ENCODE measurements around the gene PRCD. TPM values are rescaled to one million over a fixed set of nuclear protein-coding genes. Genes with fewer than 3 reads are reported as not detected.
"Not testable (repeated sequence)": the region's sequence is repeated elsewhere in the genome, so short reads cannot be mapped to it uniquely, and the experiment has no call there.

The PRCD gene
- total RNA-seq, 1 donor from 2014 or later = 0.52 TPM

- no peaks in the 10 kb centered on the region for H3K9me3 ChIP-seq (ENCODE audit: control insufficient read depth in 3 of 3, low read length in 3 of 3)
- H3K4me3 ChIP-seq (ENCODE audit: low read length in 3 of 3) = no peak overlapping the region
- peak overlapping the region; percentile 66 for H3K27ac ChIP-seq (ENCODE audit: low read depth, low read length)
- H3K4me1 ChIP-seq (ENCODE audit: control insufficient read depth in 3 of 3, insufficient read depth in 3 of 3, low read length in 3 of 3) = peaks cover 28 to 45% (median 36%) of the 10 kb centered on the region in 3 donors
- H3K27me3 ChIP-seq (ENCODE audit: control insufficient read depth in 3 of 3, insufficient read depth in 3 of 3, low read length in 3 of 3) = no peaks in the 10 kb centered on the region
- H3K9ac ChIP-seq (ENCODE audit: low read depth in 1 of 3, low read length in 3 of 3) = peak overlapping the region; percentile 1 to 32 (median 2)
- H3K36me3 ChIP-seq (ENCODE audit: control insufficient read depth in 3 of 3, insufficient read depth in 3 of 3, low read length in 3 of 3) = no peaks in the 10 kb centered on the region
Observed at GRCh38 chr17:76554131-76554530, 14.3 kb downstream of the PRCD start.

GRCh38 chr17:76556765-76557367 is 17.0 kb downstream of the PRCD start:
- Histone ChIP-seq H3K27me3 (ENCODE audit: control insufficient read depth in 3 of 3, insufficient read depth in 3 of 3, low read length in 3 of 3) (no peaks in the 10 kb centered on the region), H3K27ac (ENCODE audit: low read depth, low read length) (peak overlapping the region; percentile 88), H3K9me3 (ENCODE audit: control insufficient read depth in 3 of 3, low read length in 3 of 3) (no peaks in the 10 kb centered on the region), H3K9ac (ENCODE audit: low read depth in 1 of 3, low read length in 3 of 3) (peak overlapping the region; percentile 85 to 98 (median 92)), H3K4me1 (ENCODE audit: control insufficient read depth in 3 of 3, insufficient read depth in 3 of 3, low read length in 3 of 3) (peaks cover 43 to 63% (median 49%) of the 10 kb centered on the region in 3 donors), H3K36me3 (ENCODE audit: control insufficient read depth in 3 of 3, insufficient read depth in 3 of 3, low read length in 3 of 3) (peaks cover 0 to 8% (median 3%) of the 10 kb centered on the region in 3 donors), H3K4me3 (ENCODE audit: low read length in 3 of 3) (peak overlapping the region; percentile 86 to 99 (median 87))

GRCh38 chr17:76557368-76558197 is 17.7 kb downstream of the PRCD start:
- peak overlapping the region; percentile 85 to 98 (median 92) for H3K9ac ChIP-seq (ENCODE audit: low read depth in 1 of 3, low read length in 3 of 3)
- peak overlapping the region; percentile 86 to 99 (median 87) for H3K4me3 ChIP-seq (ENCODE audit: low read length in 3 of 3)
- H3K27ac ChIP-seq (ENCODE audit: low read depth, low read length) = peak overlapping the region; percentile 88
- H3K9me3 ChIP-seq (ENCODE audit: control insufficient read depth in 3 of 3, low read length in 3 of 3) = no peaks in the 10 kb centered on the region
- H3K27me3 ChIP-seq (ENCODE audit: control insufficient read depth in 3 of 3, insufficient read depth in 3 of 3, low read length in 3 of 3) = no peaks in the 10 kb centered on the region
- peaks cover 0 to 10% (median 6%) of the 10 kb centered on the region in 3 donors for H3K36me3 ChIP-seq (ENCODE audit: control insufficient read depth in 3 of 3, insufficient read depth in 3 of 3, low read length in 3 of 3)
- H3K4me1 ChIP-seq (ENCODE audit: control insufficient read depth in 3 of 3, insufficient read depth in 3 of 3, low read length in 3 of 3) = peaks cover 45 to 70% (median 53%) of the 10 kb centered on the region in 3 donors

GRCh38 chr17:76558198-76559095 is 18.6 kb downstream of the PRCD start:
- Histone ChIP-seq H3K9me3 (ENCODE audit: control insufficient read depth in 3 of 3, low read length in 3 of 3) (no peaks in the 10 kb centered on the region), H3K27ac (ENCODE audit: low read depth, low read length) (peak overlapping the region; percentile 88), H3K4me1 (ENCODE audit: control insufficient read depth in 3 of 3, insufficient read depth in 3 of 3, low read length in 3 of 3) (peaks cover 49 to 75% (median 55%) of the 10 kb centered on the region in 3 donors)

DNA sequence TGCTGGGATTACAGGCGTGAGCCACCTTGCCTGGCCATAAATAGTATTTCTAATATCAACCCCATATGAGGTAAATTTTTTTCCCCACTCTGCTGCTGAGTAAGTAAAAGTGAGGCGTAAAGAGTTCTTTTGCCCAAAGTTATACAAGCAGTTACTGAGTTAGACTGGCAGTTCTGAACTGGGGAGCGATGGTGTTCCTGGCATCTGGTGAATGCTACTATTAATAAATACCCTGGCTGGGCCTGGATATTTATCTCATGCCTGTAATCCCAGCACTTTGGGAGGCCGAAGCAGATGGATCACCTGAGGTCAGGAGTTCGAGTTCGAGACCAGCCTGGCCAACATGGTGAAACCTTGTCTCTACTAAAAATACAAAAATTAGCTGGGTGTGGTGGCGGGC is 19.6 kb downstream of the PRCD start:
- H3K27me3 ChIP-seq (ENCODE audit: control insufficient read depth in 3 of 3, insufficient read depth in 3 of 3, low read length in 3 of 3); H3K4me3 ChIP-seq (ENCODE audit: low read length in 3 of 3); H3K9me3 ChIP-seq (ENCODE audit: control insufficient read depth in 3 of 3, low read length in 3 of 3): not testable (repeated sequence)
- peaks cover 45 to 64% (median 47%) of the 10 kb centered on the region in 3 donors for H3K4me1 ChIP-seq (ENCODE audit: control insufficient read depth in 3 of 3, insufficient read depth in 3 of 3, low read length in 3 of 3)
- peak overlapping the region; percentile 88 for H3K27ac ChIP-seq (ENCODE audit: low read depth, low read length)
- peak overlapping the region; percentile 3 to 85 (median 17) for H3K9ac ChIP-seq (ENCODE audit: low read depth in 1 of 3, low read length in 3 of 3)
- peaks cover 0 to 15% (median 6%) of the 10 kb centered on the region in 3 donors for H3K36me3 ChIP-seq (ENCODE audit: control insufficient read depth in 3 of 3, insufficient read depth in 3 of 3, low read length in 3 of 3)

More at GRCh38 chr17:76558198-76559095, 18.6 kb downstream of the PRCD start:
- Histone ChIP-seq H3K27me3 (ENCODE audit: control insufficient read depth in 3 of 3, insufficient read depth in 3 of 3, low read length in 3 of 3) (no peaks in the 10 kb centered on the region), H3K4me3 (ENCODE audit: low read length in 3 of 3) (peak overlapping the region; percentile 86 to 99 (median 87)), H3K9ac (ENCODE audit: low read depth in 1 of 3, low read length in 3 of 3) (peak overlapping the region; percentile 85 to 98 (median 92)), H3K36me3 (ENCODE audit: control insufficient read depth in 3 of 3, insufficient read depth in 3 of 3, low read length in 3 of 3) (peaks cover 0 to 15% (median 6%) of the 10 kb centered on the region in 3 donors)

DNA sequence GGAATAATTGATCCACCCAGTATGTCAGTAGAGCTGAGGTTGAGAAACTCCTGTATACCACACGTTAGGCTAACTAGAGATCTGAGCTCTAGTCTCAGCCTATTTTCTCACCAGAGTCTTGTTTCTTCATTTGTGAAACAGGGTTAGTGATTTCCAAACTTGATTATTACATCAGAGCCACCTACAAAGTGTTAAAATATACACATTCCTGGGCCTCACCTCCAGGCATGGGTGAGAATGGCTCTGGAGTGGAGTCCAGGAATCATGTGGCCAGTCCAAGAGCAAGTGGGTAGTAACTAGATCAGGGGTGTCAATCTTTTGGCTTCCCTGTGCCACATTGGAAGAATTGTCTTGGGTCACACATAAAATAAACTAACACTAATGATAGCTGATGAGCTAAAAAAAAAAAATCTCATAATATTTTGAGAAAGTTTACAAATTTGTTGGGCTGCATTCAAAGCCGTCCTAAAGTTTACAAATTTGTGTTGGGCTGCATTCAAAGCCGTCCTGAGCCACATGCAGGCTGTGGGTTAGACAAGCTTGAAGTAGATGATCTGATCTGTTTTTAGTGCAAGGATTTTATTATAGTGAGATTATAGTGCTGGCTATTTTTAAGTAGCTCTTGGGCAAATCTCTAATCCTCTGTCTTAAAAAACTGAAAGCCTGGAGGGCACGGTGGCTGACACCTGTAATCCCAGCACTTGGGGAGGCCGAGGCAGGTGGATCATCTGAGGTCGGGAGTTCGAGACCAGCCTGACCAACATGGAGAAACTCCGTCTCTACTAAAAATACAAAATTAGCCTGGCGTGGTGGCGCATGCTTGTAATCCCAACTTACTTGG is 20.4 kb downstream of the PRCD start:
- Histone ChIP-seq H3K9me3 (ENCODE audit: control insufficient read depth in 3 of 3, low read length in 3 of 3) (no peaks in the 10 kb centered on the region), H3K27ac (ENCODE audit: low read depth, low read length) (peak overlapping the region; percentile 19), H3K4me3 (ENCODE audit: low read length in 3 of 3) (no peak overlapping the region), H3K4me1 (ENCODE audit: control insufficient read depth in 3 of 3, insufficient read depth in 3 of 3, low read length in 3 of 3) (peaks cover 44 to 62% (median 46%) of the 10 kb centered on the region in 3 donors), H3K9ac (ENCODE audit: low read depth in 1 of 3, low read length in 3 of 3) (peak overlapping the region in 1 of 3 donors; percentile 16), H3K36me3 (ENCODE audit: control insufficient read depth in 3 of 3, insufficient read depth in 3 of 3, low read length in 3 of 3) (peaks cover 4 to 16% (median 14%) of the 10 kb centered on the region in 3 donors), H3K27me3 (ENCODE audit: control insufficient read depth in 3 of 3, insufficient read depth in 3 of 3, low read length in 3 of 3) (no peaks in the 10 kb centered on the region)

- no peak overlapping the region for H3K9ac ChIP-seq (ENCODE audit: low read depth in 1 of 3, low read length in 3 of 3)
- no peaks in the 10 kb centered on the region for H3K27me3 ChIP-seq (ENCODE audit: control insufficient read depth in 3 of 3, insufficient read depth in 3 of 3, low read length in 3 of 3)
- H3K27ac ChIP-seq (ENCODE audit: low read depth, low read length) = no peak overlapping the region
- no peak overlapping the region for H3K4me3 ChIP-seq (ENCODE audit: low read length in 3 of 3)
- H3K36me3 ChIP-seq (ENCODE audit: control insufficient read depth in 3 of 3, insufficient read depth in 3 of 3, low read length in 3 of 3) = peaks cover 8 to 22% (median 19%) of the 10 kb centered on the region in 3 donors
- H3K4me1 ChIP-seq (ENCODE audit: control insufficient read depth in 3 of 3, insufficient read depth in 3 of 3, low read length in 3 of 3) = peaks cover 44 to 62% (median 46%) of the 10 kb centered on the region in 3 donors
- no peaks in the 10 kb centered on the region for H3K9me3 ChIP-seq (ENCODE audit: control insufficient read depth in 3 of 3, low read length in 3 of 3)
Observed at GRCh38 chr17:76560877-76561221, 21.0 kb downstream of the PRCD start.

- Histone ChIP-seq H3K27ac (ENCODE audit: low read depth, low read length) (peak overlapping the region; percentile 34), H3K4me3 (ENCODE audit: low read length in 3 of 3) (no peak overlapping the region), H3K9ac (ENCODE audit: low read depth in 1 of 3, low read length in 3 of 3) (peak overlapping the region in 1 of 3 donors; percentile 7), H3K4me1 (ENCODE audit: control insufficient read depth in 3 of 3, insufficient read depth in 3 of 3, low read length in 3 of 3) (peaks cover 46 to 62% (median 46%) of the 10 kb centered on the region in 3 donors), H3K36me3 (ENCODE audit: control insufficient read depth in 3 of 3, insufficient read depth in 3 of 3, low read length in 3 of 3) (peaks cover 12 to 26% (median 22%) of the 10 kb centered on the region in 3 donors), H3K9me3 (ENCODE audit: control insufficient read depth in 3 of 3, low read length in 3 of 3) (no peaks in the 10 kb centered on the region), H3K27me3 (ENCODE audit: control insufficient read depth in 3 of 3, insufficient read depth in 3 of 3, low read length in 3 of 3) (no peaks in the 10 kb centered on the region)
Observed at GRCh38 chr17:76561332-76561731, 21.5 kb downstream of the PRCD start.

DNA sequence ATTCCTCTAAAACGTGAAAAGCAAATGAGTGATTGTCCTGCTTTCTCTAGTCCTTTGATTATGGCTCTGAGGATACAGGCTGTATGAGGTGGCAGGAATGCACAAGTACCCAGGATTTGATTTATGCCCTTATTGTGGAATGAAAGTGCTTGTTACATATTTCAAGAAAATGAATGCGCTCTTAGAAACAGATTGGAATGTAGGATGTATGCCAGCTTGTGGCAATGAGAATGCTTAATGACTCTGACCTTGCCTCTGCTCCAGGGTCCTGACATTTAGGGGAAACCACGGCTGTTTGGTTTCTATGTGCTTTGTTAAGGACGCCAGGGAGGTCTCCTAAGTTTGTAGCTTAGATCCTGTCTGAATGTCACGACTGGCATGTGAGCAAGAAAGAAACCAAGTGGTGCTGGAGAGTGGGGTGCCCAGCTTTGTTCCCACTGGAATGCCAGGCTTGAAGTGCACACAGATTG is 22.0 kb downstream of the PRCD start:
- no peak overlapping the region for H3K4me3 ChIP-seq (ENCODE audit: low read length in 3 of 3)
- no peaks in the 10 kb centered on the region for H3K9me3 ChIP-seq (ENCODE audit: control insufficient read depth in 3 of 3, low read length in 3 of 3)
- peak overlapping the region; percentile 34 for H3K27ac ChIP-seq (ENCODE audit: low read depth, low read length)
- H3K4me1 ChIP-seq (ENCODE audit: control insufficient read depth in 3 of 3, insufficient read depth in 3 of 3, low read length in 3 of 3) = peaks cover 43 to 60% (median 45%) of the 10 kb centered on the region in 3 donors
- H3K36me3 ChIP-seq (ENCODE audit: control insufficient read depth in 3 of 3, insufficient read depth in 3 of 3, low read length in 3 of 3) = peaks cover 12 to 26% (median 23%) of the 10 kb centered on the region in 3 donors
- H3K27me3 ChIP-seq (ENCODE audit: control insufficient read depth in 3 of 3, insufficient read depth in 3 of 3, low read length in 3 of 3) = no peaks in the 10 kb centered on the region
- peak overlapping the region in 2 of 3 donors; percentile 7 to 57 for H3K9ac ChIP-seq (ENCODE audit: low read depth in 1 of 3, low read length in 3 of 3)
